Panc1 (cell line): ENCODE measurements around the gene SERAC1. TPM values are rescaled to one million over a fixed set of nuclear protein-coding genes. Genes with fewer than 3 reads are reported as not detected.
"Not testable (repeated sequence)": the region's sequence is repeated elsewhere in the genome, so short reads cannot be mapped to it uniquely, and the experiment has no call there.

ENCODE experiments used
- ATAC-seq: fragments of 200-7000 bp; cut with Tn5 transposase; 2 replicates; pipeline ENCODE4 v1.9.1; 2020; ENCODE audit warnings: mild to moderate bottlenecking, moderate library complexity
- BruUV-seq: library from RNA; stranded (reverse); fragments of 400-500 nt; replicated peaks from 2 replicates; lab custom pipeline; 2021; lab: Mats Ljungman, UMichigan
- CTCF ChIA-PET: fragments of 300-600 bp; sonication (Branson Sonifier 250); formaldehyde crosslinking; loops from one replicate; lab custom pipeline; 2022; ENCODE audit warnings: antibody characterized with exemption; lab: Charles Lee
- POLR2A ChIA-PET: fragments of 300-600 bp; sonication (Branson Sonifier 250); formaldehyde crosslinking; loops from one replicate; lab custom pipeline; 2022; ENCODE audit warnings: antibody characterized with exemption; lab: Charles Lee
- DNase-seq: peaks from one replicate; pipeline ENCODE4 v3.0.0-alpha.2; 2010; ENCODE audit warnings: low read depth, low spot score
- H3K27ac ChIP-seq: 2 replicates; pipeline ENCODE4 v1.5.1; 2011; ENCODE audit warnings: mild to moderate bottlenecking, low read length, inconsistent platforms
- H3K27me3 ChIP-seq: fragments of 200-500 bp; sonication (Bioruptor generic); 2 replicates; pipeline ENCODE4 v1.6.0; 2014; ENCODE audit warnings: low read length, inconsistent platforms; ENCODE audit not compliant: control insufficient read depth, insufficient read depth
- H3K36me3 ChIP-seq: fragments of 200-500 bp; sonication (Bioruptor generic); 2 replicates; pipeline ENCODE4 v1.5.1; 2014; ENCODE audit warnings: inconsistent platforms, mild to moderate bottlenecking, low read length, moderate library complexity; ENCODE audit not compliant: control insufficient read depth, insufficient read depth
- H3K4me1 ChIP-seq: 2 replicates; pipeline ENCODE4 v1.5.1; 2011; ENCODE audit warnings: inconsistent platforms, mild to moderate bottlenecking, low read length, moderate library complexity; ENCODE audit not compliant: control insufficient read depth, insufficient read depth
- H3K4me3 ChIP-seq, 2 experiments: 2 replicates each; pipeline ENCODE4 v1.5.1; 2011 to 2012; ENCODE audit warnings: low read depth in 2 of 2, low read length in 2 of 2, mild to moderate bottlenecking in 2 of 2, inconsistent platforms in 1 of 2, moderate library complexity in 1 of 2
- H3K9me3 ChIP-seq: fragments of 200-500 bp; sonication (Bioruptor generic); 2 replicates; pipeline ENCODE4 v1.5.1; 2014; ENCODE audit warnings: low read depth, mild to moderate bottlenecking, inconsistent platforms, low read length, moderate library complexity; ENCODE audit not compliant: control insufficient read depth, insufficient read depth
- POLR2AphosphoS5 ChIP-seq: IDR thresholded peaks from 2 replicates; pipeline ENCODE4 v1.6.1; 2012; ENCODE audit warnings: mild to moderate bottlenecking, low read depth, low read length, moderate library complexity
- SIN3A ChIP-seq: IDR thresholded peaks from 2 replicates; pipeline ENCODE4 v1.6.1; 2012; ENCODE audit warnings: low read depth, mild to moderate bottlenecking, low read length, moderate library complexity, borderline replicate concordance; ENCODE audit not compliant: insufficient read depth
- TCF7L2 ChIP-seq: IDR thresholded peaks from 2 replicates; pipeline ENCODE4 v1.6.1; 2011; ENCODE audit warnings: mild to moderate bottlenecking, low read depth, low read length, inconsistent platforms
- in situ Hi-C: cut with HindIII; loops from 2 replicates; pipeline ENCODE4 v1.10.0; 2016; ENCODE audit warnings: low sequenced_read_pairs, low pct_unique_long_range_greater_than_20kb
- intact Hi-C: fragments of 100-400 bp; cut with micrococcal nuclease; formaldehyde crosslinking; loops from one replicate; pipeline ENCODE4 v1.10.0; 2022; ENCODE audit not compliant: unreplicated experiment
- total RNA-seq: library from RNA; stranded (reverse); gene quantifications from one replicate; pipeline ENCODE4 v1.2.1, GENCODE V29; 2021; ENCODE audit not compliant: unreplicated experiment
- TF ChIP-seq, protein P1 (sequence below), 2 experiments: IDR thresholded peaks; 2 replicates each; pipeline ENCODE4 v1.6.1; 2011 to 2012; ENCODE audit warnings: low read depth in 2 of 2, control low read depth in 1 of 2, low read length in 1 of 2, mild to moderate bottlenecking in 1 of 2, moderate library complexity in 1 of 2; ENCODE audit not compliant: insufficient read depth in 1 of 2
- TF ChIP-seq, protein P2 (sequence below): fragments of 450-650 bp; IDR thresholded peaks from 2 replicates; pipeline ENCODE4 v1.5.1; 2017; ENCODE audit warnings: mild to moderate bottlenecking

Gene SERAC1
- total RNA-seq, 1 experiment from 2014 or later = 8.2 TPM

DNA sequence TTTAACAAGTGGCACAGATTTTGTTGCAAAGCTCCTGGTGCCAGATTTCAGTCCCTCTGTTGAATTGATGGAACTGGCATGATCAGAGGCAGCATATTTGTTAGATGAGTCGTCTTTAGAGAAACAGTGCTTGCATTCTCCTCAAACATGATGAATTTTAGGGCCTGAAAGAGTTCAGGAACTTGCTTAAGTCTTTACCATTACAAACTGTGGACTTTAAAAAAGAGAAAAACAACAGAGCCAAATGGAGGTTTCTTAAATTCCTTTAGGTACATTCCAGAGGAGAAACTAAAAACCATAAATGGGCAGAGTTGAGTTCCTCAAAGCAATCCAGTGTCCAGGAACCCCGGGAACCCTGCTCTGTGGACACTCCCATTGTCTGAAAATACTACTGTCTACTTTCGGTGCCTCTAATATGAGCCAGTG, 2.6 kb upstream of the SERAC1 start:
- H3K9me3 ChIP-seq = no peaks in the 10 kb centered on the region
- peaks cover 12% of the 10 kb centered on the region for H3K4me1 ChIP-seq
- in situ Hi-C loops = no loop called here
- no peak overlapping the region for H3K4me3 ChIP-seq
- TF ChIP-seq, protein P1, sequence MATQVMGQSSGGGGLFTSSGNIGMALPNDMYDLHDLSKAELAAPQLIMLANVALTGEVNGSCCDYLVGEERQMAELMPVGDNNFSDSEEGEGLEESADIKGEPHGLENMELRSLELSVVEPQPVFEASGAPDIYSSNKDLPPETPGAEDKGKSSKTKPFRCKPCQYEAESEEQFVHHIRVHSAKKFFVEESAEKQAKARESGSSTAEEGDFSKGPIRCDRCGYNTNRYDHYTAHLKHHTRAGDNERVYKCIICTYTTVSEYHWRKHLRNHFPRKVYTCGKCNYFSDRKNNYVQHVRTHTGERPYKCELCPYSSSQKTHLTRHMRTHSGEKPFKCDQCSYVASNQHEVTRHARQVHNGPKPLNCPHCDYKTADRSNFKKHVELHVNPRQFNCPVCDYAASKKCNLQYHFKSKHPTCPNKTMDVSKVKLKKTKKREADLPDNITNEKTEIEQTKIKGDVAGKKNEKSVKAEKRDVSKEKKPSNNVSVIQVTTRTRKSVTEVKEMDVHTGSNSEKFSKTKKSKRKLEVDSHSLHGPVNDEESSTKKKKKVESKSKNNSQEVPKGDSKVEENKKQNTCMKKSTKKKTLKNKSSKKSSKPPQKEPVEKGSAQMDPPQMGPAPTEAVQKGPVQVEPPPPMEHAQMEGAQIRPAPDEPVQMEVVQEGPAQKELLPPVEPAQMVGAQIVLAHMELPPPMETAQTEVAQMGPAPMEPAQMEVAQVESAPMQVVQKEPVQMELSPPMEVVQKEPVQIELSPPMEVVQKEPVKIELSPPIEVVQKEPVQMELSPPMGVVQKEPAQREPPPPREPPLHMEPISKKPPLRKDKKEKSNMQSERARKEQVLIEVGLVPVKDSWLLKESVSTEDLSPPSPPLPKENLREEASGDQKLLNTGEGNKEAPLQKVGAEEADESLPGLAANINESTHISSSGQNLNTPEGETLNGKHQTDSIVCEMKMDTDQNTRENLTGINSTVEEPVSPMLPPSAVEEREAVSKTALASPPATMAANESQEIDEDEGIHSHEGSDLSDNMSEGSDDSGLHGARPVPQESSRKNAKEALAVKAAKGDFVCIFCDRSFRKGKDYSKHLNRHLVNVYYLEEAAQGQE (IDR thresholded peaks at IDR 0.05; ENCODE audit: insufficient read depth in 1 of 2, low read depth in 2 of 2, low read length in 1 of 2) = no peak
- no peak for TF ChIP-seq TCF7L2
- TF ChIP-seq POLR2AphosphoS5 = no peak
- TF ChIP-seq, protein P2, sequence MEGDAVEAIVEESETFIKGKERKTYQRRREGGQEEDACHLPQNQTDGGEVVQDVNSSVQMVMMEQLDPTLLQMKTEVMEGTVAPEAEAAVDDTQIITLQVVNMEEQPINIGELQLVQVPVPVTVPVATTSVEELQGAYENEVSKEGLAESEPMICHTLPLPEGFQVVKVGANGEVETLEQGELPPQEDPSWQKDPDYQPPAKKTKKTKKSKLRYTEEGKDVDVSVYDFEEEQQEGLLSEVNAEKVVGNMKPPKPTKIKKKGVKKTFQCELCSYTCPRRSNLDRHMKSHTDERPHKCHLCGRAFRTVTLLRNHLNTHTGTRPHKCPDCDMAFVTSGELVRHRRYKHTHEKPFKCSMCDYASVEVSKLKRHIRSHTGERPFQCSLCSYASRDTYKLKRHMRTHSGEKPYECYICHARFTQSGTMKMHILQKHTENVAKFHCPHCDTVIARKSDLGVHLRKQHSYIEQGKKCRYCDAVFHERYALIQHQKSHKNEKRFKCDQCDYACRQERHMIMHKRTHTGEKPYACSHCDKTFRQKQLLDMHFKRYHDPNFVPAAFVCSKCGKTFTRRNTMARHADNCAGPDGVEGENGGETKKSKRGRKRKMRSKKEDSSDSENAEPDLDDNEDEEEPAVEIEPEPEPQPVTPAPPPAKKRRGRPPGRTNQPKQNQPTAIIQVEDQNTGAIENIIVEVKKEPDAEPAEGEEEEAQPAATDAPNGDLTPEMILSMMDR = no peak
- no peak for TF ChIP-seq SIN3A
- ChIA-PET CTCF (no interaction called here), POLR2A (no interaction called here)
- ATAC-seq (no peak), DNase-seq (no peak)
- no peak overlapping the region for H3K27ac ChIP-seq
- BruUV-seq = no TSS peak
- no peaks in the 10 kb centered on the region; the same call in 1 of the 2 replicates for H3K36me3 ChIP-seq
- no peaks in the 10 kb centered on the region for H3K27me3 ChIP-seq
- intact Hi-C loops = no loop called here

DNA sequence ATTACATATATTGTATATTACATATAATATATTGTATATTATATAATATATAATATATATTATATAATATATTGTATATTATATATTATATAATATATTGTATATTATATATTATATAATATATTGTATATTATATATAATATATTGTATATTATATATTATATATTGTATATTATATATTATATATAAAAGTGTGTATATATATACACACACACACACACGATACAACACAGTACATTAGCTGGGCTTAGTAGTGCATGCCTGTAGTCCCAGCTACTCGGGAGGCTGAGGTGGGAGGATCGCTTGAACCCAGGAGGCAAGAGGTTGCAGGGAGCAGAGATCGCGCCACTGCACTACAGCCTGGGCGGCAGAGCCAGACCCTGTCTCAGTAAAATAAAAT, 1.6 kb upstream of the SERAC1 start:
- H3K27me3 ChIP-seq, ATAC-seq, H3K4me3 ChIP-seq, BruUV-seq, intact Hi-C loops, DNase-seq, CTCF ChIA-PET, in situ Hi-C loops, H3K27ac ChIP-seq, H3K9me3 ChIP-seq, H3K36me3 ChIP-seq, POLR2A ChIA-PET: not testable (repeated sequence)
- peaks cover 12% of the 10 kb centered on the region for H3K4me1 ChIP-seq

DNA sequence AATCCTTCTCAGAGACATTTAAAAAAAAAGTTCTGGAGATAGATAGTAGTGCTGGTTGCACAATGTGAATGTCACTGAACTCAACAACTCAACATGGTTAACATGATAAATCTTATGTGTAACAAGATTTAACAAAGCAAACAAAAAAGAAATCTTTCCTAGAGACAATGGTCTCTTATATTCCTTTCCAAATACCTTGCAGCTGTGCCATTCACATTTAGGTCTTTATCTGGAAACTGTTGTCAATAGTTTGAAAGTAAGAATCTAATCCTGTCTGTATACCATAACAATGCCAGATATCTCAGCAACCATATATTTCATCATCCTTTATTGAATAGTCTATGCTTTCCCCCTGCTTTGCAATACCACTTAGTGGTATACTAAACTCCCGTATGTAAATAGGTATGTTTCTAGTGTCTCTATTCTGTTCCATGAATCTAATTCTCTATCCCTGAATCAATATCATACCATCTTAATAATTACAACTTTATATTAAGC, 2.1 kb downstream of the SERAC1 start:
- TF ChIP-seq, protein P1 (IDR thresholded peaks at IDR 0.05; ENCODE audit: insufficient read depth in 1 of 2, low read depth in 2 of 2, low read length in 1 of 2) = no peak
- TF ChIP-seq, protein P2 = no peak
- no peak for TF ChIP-seq SIN3A
- TF ChIP-seq TCF7L2 = no peak
- no peak for TF ChIP-seq POLR2AphosphoS5
- Histone ChIP-seq H3K27ac (no peak overlapping the region), H3K4me3 (no peak overlapping the region), H3K36me3 (no peaks in the 10 kb centered on the region; the same call in 1 of the 2 replicates), H3K27me3 (no peaks in the 10 kb centered on the region), H3K4me1 (peaks cover 12% of the 10 kb centered on the region), H3K9me3 (no peaks in the 10 kb centered on the region)
- no peak for DNase-seq
- no TSS peak for BruUV-seq
- intact Hi-C loops (no loop called here), in situ Hi-C loops (no loop called here)
- ChIA-PET POLR2A (no interaction called here), CTCF (no interaction called here)
- ATAC-seq = no peak
